ENCODE results near the gene ZFAND3.
"Not testable (repeated sequence)": the region's sequence is repeated elsewhere in the genome, so short reads cannot be mapped to it uniquely, and the experiment has no call there.

ZFAND3 gene

GRCh38 chr6:38049861-38050397 lies 230.4 kb downstream of the ZFAND3 start:
- not testable (repeated sequence) for DNase-seq (ENCODE audit: low spot score)

GRCh38 chr6:38051819-38052434 lies 232.4 kb downstream of the ZFAND3 start:
- no peak for DNase-seq (ENCODE audit: low spot score)

- no peak for DNase-seq (ENCODE audit: low spot score)
Observed at GRCh38 chr6:38054527-38055202, 235.1 kb downstream of the ZFAND3 start.

GRCh38 chr6:38055203-38055589 lies 235.7 kb downstream of the ZFAND3 start:
- no peak for DNase-seq (ENCODE audit: low spot score)

- no peak for DNase-seq (ENCODE audit: low spot score)
Observed at GRCh38 chr6:38056361-38056760, 236.8 kb downstream of the ZFAND3 start.

- no peak for DNase-seq (ENCODE audit: low spot score)
Observed at GRCh38 chr6:38057994-38058393, 238.5 kb downstream of the ZFAND3 start.

- no peak for DNase-seq (ENCODE audit: low spot score)
Observed at GRCh38 chr6:38062066-38062465, 242.5 kb downstream of the ZFAND3 start.

GRCh38 chr6:38063973-38064372 lies 244.4 kb downstream of the ZFAND3 start:
- no peak for DNase-seq (ENCODE audit: low spot score)

GRCh38 chr6:38064431-38064830 lies 244.9 kb downstream of the ZFAND3 start:
- DNase-seq (ENCODE audit: low spot score) = no peak

- no peak for DNase-seq (ENCODE audit: low spot score)
Observed at GRCh38 chr6:38065734-38066305, 246.3 kb downstream of the ZFAND3 start.

GRCh38 chr6:38067263-38067980 lies 247.9 kb downstream of the ZFAND3 start:
- DNase-seq (ENCODE audit: low spot score) = no peak

- peak; percentile 67 for DNase-seq (ENCODE audit: low spot score)
Observed at GRCh38 chr6:38068854-38069590, 249.5 kb downstream of the ZFAND3 start.

- DNase-seq (ENCODE audit: low spot score) = no peak
Observed at GRCh38 chr6:38077488-38078030, 258.0 kb downstream of the ZFAND3 start.

GRCh38 chr6:38078671-38079070 lies 259.1 kb downstream of the ZFAND3 start:
- no peak for DNase-seq (ENCODE audit: low spot score)

GRCh38 chr6:38079107-38079506 lies 259.6 kb downstream of the ZFAND3 start:
- no peak for DNase-seq (ENCODE audit: low spot score)

GRCh38 chr6:38079537-38079936 lies 260.0 kb downstream of the ZFAND3 start:
- no peak for DNase-seq (ENCODE audit: low spot score)

- no peak for DNase-seq (ENCODE audit: low spot score)
Observed at GRCh38 chr6:38080360-38080759, 260.8 kb downstream of the ZFAND3 start.

GRCh38 chr6:38080889-38081288 lies 261.4 kb downstream of the ZFAND3 start:
- no peak for DNase-seq (ENCODE audit: low spot score)

GRCh38 chr6:38085031-38085430 lies 265.5 kb downstream of the ZFAND3 start:
- DNase-seq (ENCODE audit: low spot score) = no peak

- DNase-seq (ENCODE audit: low spot score) = no peak
Observed at GRCh38 chr6:38086346-38086745, 266.8 kb downstream of the ZFAND3 start.

GRCh38 chr6:38088010-38088409 lies 268.5 kb downstream of the ZFAND3 start:
- DNase-seq (ENCODE audit: low spot score) = peak; percentile 79

GRCh38 chr6:38088829-38089228 lies 269.3 kb downstream of the ZFAND3 start:
- peak; percentile 85 for DNase-seq (ENCODE audit: low spot score)

Measured in pons (tissue), 1 donor.